Stomach (tissue), 9 donors: ENCODE measurements around the gene AADAC. TPM values are rescaled to one million over a fixed set of nuclear protein-coding genes. Genes with fewer than 3 reads are reported as not detected.
A peak's percentile ranks its signal among the peaks of the same experiment; 100 is the strongest.

Source experiments
- DNase-seq, 2 donors: peaks; one replicate each; pipeline versions ENCODE4 v3.0.0 to v3.0.0-alpha.2; 2013 to 2019
- H3K27ac ChIP-seq, 5 donors: fragments of 200-600 bp in 4 of 5; sonication (generic) in 4 of 5; one replicate each; pipeline ENCODE4 v1.5.1; 2013 to 2019; ENCODE audit warnings: mild to moderate bottlenecking in 1 of 5, moderate library complexity in 1 of 5
- H3K27me3 ChIP-seq, 3 donors: fragments of 200-600 bp; sonication (generic); one replicate each; pipeline ENCODE4 v1.5.1; 2017 to 2019; ENCODE audit warnings: mixed run types in 1 of 3
- H3K36me3 ChIP-seq, 4 donors: fragments of 200-600 bp; sonication (generic); 1 replicate in 3 of 4; 2 replicates in 1 of 4; pipeline ENCODE4 v1.5.1; 2016 to 2019
- H3K4me1 ChIP-seq, 4 donors: fragments of 200-600 bp; sonication (generic); one replicate each; pipeline ENCODE4 v1.5.1; 2016 to 2019
- H3K4me3 ChIP-seq, 4 donors: fragments of 200-600 bp; sonication (generic) in 3 of 4; one replicate each; pipeline ENCODE4 v1.5.1; 2016 to 2019; ENCODE audit warnings: mild to moderate bottlenecking in 1 of 4
- H3K9me3 ChIP-seq, 4 donors: fragments of 200-600 bp; sonication (generic); one replicate each; pipeline ENCODE4 v1.5.1; 2016 to 2019
- CTCF ChIP-seq, 7 experiments: fragments of 450-650 bp in 4 of 7; fragments of 200-600 bp in 3 of 7; sonication (generic) in 3 of 7; IDR thresholded peaks; one replicate each; pipeline ENCODE4 v1.5.1; 2016 to 2019; ENCODE audit warnings: antibody characterized with exemption in 7 of 7, control low read depth in 2 of 7, mild to moderate bottlenecking in 1 of 7
- EP300 ChIP-seq: sonication (generic); formaldehyde crosslinking; IDR thresholded peaks from one replicate; pipeline ENCODE4 v1.6.1; 2017; ENCODE audit warnings: antibody characterized with exemption
- POLR2A ChIP-seq, 4 donors: fragments of 450-650 bp; IDR thresholded peaks; one replicate each; pipeline ENCODE4 v1.6.1; 2016; ENCODE audit warnings: antibody characterized with exemption in 4 of 4, control low read depth in 2 of 4, mild to moderate bottlenecking in 1 of 4, moderate library complexity in 1 of 4
- POLR2AphosphoS5 ChIP-seq, 3 donors: sonication (generic); formaldehyde crosslinking; IDR thresholded peaks; one replicate each; pipeline ENCODE4 v1.6.1; 2016; ENCODE audit warnings: antibody characterized with exemption in 3 of 3
- WGBS, 5 donors: extraction: QIAGEN DNeasy Blood & Tissue Kit in 3 of 5; methylation state at CpG; one replicate each; pipeline versions ENCODE4 v1.1.5 to v1.1.7; 2013 to 2018; 5-methylcytosine and 5-hydroxymethylcytosine counted together
- intact Hi-C: fragments of 100-400 bp; cut with DNase I; formaldehyde crosslinking; loops from one replicate; pipeline ENCODE4 v1.15.1; 2023; ENCODE audit warnings: low total_unique reads
- polyA plus RNA-seq, 3 donors: library from polyadenylated mRNA; stranded (reverse); fragments of 200-250 nt; gene quantifications; one replicate each; pipeline ENCODE4 v1.2.3, GENCODE V29; 2013
- total RNA-seq, 5 donors: library from RNA; depleted of rRNA; stranded (reverse); fragments of >200 nt; gene quantifications; one replicate each; pipeline versions ENCODE4 v1.1.0 to v1.2.3, GENCODE V29; 2014 to 2016
- donor health status: healthy with polysubstance abuse.
- donor health status: Bipolar disorder and iron deficiency.
- donor health status: healthy.

The AADAC gene
- total and polyA plus RNA-seq, 8 donors: 0.35 to 54.7 (median 9.8) TPM; not detected in 3

GRCh38 chr3:151838574-151839312 lies 24.8 kb downstream of the AADAC start:
- Histone ChIP-seq H3K27me3 (no peaks in the 10 kb centered on the region), H3K36me3 (no peaks in the 10 kb centered on the region), H3K27ac (no peak overlapping the region), H3K4me1 (peaks cover 4 to 32% (median 17%) of the 10 kb centered on the region in 4 donors), H3K9me3 (no peaks in the 10 kb centered on the region), H3K4me3 (peak overlapping the region in 3 of 4 donors; percentile 12 to 23 (median 22))
- WGBS, 5 donors: 47 to 56% (median 50%) methylated on average over 19 of the region's 19 CpGs
- DNase-seq: peak; percentile 61 to 93
- intact Hi-C loops: loop anchor here (10.0 kb wide), 1 partner anchor 374 kb away; the partner anchor contains the start of gene IGSF10
- TF ChIP-seq POLR2A (IDR thresholded peaks at IDR 0.05): no peak
- no peak for TF ChIP-seq EP300
- peak in 5 of 7 experiments; percentile 63 to 75 (median 70) for TF ChIP-seq CTCF (IDR thresholded peaks at IDR 0.05)

GRCh38 chr3:151839313-151839631 lies 25.4 kb downstream of the AADAC start:
- no peak for DNase-seq
- Histone ChIP-seq H3K27ac (no peak overlapping the region), H3K36me3 (no peaks in the 10 kb centered on the region), H3K27me3 (no peaks in the 10 kb centered on the region), H3K4me1 (peaks cover 4 to 32% (median 17%) of the 10 kb centered on the region in 4 donors), H3K9me3 (no peaks in the 10 kb centered on the region), H3K4me3 (no peak overlapping the region)
- intact Hi-C loops: loop anchor here (10.0 kb wide), 1 partner anchor 374 kb away; the partner anchor contains the start of gene IGSF10
- 87 to 95% (median 92%) methylated on average over 1 of the region's 1 CpG for WGBS, 5 donors
- no peak for TF ChIP-seq EP300
- no peak for TF ChIP-seq POLR2AphosphoS5 (IDR thresholded peaks at IDR 0.05)
- no peak for TF ChIP-seq POLR2A (IDR thresholded peaks at IDR 0.05)
- no peak for TF ChIP-seq CTCF (IDR thresholded peaks at IDR 0.05)

- Histone ChIP-seq H3K36me3 (no peaks in the 10 kb centered on the region), H3K27ac (no peak overlapping the region), H3K4me1 (peaks cover 4 to 24% (median 12%) of the 10 kb centered on the region in 4 donors), H3K9me3 (no peaks in the 10 kb centered on the region), H3K27me3 (no peaks in the 10 kb centered on the region), H3K4me3 (no peak overlapping the region)
- 85 to 87% (median 86%) methylated on average over 6 of the region's 6 CpGs for WGBS, 5 donors
- DNase-seq: no peak
- intact Hi-C loops: loop anchor here (10.0 kb wide), 1 partner anchor 397 kb away; no protein-coding TSS in a partner anchor
- no peak for TF ChIP-seq EP300
- TF ChIP-seq CTCF (IDR thresholded peaks at IDR 0.05): no peak
- TF ChIP-seq POLR2AphosphoS5 (IDR thresholded peaks at IDR 0.05): no peak
- TF ChIP-seq POLR2A (IDR thresholded peaks at IDR 0.05): no peak
Observed at GRCh38 chr3:151841801-151842200, 27.9 kb downstream of the AADAC start.

- Histone ChIP-seq H3K4me1 (peaks cover 4 to 12% (median 8%) of the 10 kb centered on the region in 4 donors), H3K4me3 (no peak overlapping the region), H3K27ac (no peak overlapping the region), H3K36me3 (no peaks in the 10 kb centered on the region), H3K9me3 (no peaks in the 10 kb centered on the region), H3K27me3 (no peaks in the 10 kb centered on the region)
- 0 to 11% (median 6%) methylated on average over 1 of the region's 1 CpG for WGBS, 5 donors
- intact Hi-C loops: loop anchor here (10.0 kb wide), 1 partner anchor 398 kb away; no protein-coding TSS in a partner anchor
- TF ChIP-seq POLR2AphosphoS5 (IDR thresholded peaks at IDR 0.05): no peak
- TF ChIP-seq EP300: no peak
- TF ChIP-seq POLR2A (IDR thresholded peaks at IDR 0.05): no peak
- TF ChIP-seq CTCF (IDR thresholded peaks at IDR 0.05): no peak
- peak in 1 of 2 donors; percentile 36 for DNase-seq
Observed at GRCh38 chr3:151843275-151843674, 29.4 kb downstream of the AADAC start.
